AG09309 (cell line): ENCODE data around the gene PRKAG1.

Source experiments
- DNase-seq: peaks from one replicate; pipeline ENCODE4 v3.0.0-alpha.2; 2010; ENCODE audit warnings: low read depth
- H3K4me3 ChIP-seq: 2 replicates; pipeline ENCODE4 v1.5.1; 2011; ENCODE audit warnings: mild to moderate bottlenecking, low read depth, low read length, moderate library complexity; ENCODE audit not compliant: control insufficient read depth
- TF ChIP-seq, protein P1 (sequence below): IDR thresholded peaks from 2 replicates; pipeline ENCODE4 v1.5.1; 2011; ENCODE audit warnings: mild to moderate bottlenecking, low read depth, low read length, inconsistent platforms; ENCODE audit not compliant: insufficient read depth, control insufficient read depth; ENCODE audit errors: missing control alignments

Gene PRKAG1

DNA sequence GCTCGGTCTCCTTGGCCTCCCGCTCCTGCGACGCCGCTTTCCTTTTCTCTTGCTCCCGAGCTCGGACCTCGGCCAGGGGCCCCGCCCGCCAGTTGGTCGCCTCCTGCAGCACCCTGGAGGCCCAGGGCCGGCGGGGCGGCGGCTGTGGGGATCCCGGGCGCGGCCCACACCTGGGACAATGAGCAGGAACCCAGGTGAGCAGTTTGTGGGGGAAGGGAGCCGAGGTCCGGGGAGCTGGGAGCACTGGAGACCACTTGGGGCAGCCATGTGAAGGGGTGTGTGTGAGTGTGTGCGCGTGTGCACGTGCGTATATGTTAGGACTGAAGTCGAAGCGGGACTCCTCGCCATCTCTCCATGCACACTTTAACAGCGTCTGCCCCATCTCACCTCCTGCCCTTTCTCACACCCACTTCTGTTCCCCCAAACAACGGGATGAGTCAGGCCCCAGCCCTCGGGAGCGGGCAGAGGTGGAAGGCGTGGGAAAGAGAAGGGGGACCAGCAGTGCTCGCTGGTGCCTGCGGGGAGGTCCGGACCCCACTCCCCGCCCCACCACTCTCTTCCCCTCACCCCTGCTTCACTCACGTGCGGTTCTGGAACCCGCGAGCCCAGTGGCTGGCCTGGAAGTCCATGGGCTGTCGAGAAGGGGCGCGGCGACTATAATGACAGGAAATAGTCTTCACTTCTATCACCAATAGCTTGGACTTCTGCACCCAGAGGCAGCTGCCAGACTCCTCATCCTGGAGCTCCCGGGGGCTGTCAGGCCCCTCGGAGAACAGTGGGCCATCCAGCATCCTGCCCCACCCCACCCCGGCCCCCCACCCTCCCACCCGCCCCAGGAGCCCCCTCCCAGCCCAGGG, 19.9 kb downstream of the PRKAG1 start:
- H3K4me3 ChIP-seq, result peak overlapping the region; percentile 31
- DNase-seq, result no peak
- TF ChIP-seq, protein P1, sequence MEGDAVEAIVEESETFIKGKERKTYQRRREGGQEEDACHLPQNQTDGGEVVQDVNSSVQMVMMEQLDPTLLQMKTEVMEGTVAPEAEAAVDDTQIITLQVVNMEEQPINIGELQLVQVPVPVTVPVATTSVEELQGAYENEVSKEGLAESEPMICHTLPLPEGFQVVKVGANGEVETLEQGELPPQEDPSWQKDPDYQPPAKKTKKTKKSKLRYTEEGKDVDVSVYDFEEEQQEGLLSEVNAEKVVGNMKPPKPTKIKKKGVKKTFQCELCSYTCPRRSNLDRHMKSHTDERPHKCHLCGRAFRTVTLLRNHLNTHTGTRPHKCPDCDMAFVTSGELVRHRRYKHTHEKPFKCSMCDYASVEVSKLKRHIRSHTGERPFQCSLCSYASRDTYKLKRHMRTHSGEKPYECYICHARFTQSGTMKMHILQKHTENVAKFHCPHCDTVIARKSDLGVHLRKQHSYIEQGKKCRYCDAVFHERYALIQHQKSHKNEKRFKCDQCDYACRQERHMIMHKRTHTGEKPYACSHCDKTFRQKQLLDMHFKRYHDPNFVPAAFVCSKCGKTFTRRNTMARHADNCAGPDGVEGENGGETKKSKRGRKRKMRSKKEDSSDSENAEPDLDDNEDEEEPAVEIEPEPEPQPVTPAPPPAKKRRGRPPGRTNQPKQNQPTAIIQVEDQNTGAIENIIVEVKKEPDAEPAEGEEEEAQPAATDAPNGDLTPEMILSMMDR, result no peak

DNA sequence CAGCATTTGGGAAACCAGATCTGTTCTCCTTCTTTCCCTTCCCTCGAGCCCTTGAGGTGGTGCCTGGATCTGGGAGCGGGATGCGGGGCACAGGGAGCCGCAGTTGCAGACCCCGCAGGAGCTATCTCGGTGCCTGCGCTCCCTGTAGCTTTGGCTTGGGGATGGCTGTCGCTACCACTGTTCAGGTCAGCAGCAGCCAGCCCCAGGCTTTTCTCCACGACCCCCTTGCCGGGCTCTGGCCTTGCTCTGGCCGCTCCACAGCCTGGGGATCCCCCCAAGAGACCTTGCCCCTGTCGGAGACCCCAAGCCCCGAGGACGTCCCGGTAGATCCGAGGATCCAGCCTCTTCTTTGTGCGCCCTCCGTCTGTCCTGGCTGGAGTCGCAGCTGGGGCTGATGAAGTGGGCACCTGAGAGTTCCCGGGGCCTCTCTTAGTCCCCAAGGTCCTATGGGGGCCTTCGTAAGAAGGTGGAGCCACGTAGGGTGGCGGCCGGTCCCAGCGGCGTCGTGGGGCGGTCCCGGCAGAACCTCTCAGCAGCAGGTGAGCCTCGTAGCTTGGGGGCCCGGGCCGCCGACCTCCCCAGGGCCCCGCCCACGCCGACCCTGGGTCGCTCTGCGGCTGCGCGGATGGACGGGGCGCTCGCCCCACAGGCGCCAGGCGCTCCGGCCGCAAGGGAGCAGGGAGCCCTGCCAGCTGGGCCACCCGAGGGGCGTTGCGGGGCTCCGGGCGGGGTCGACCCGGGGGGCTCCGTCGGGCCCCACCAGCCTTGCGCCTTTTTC, 20.7 kb downstream of the PRKAG1 start:
- TF ChIP-seq, protein P1, result no peak
- no peak for DNase-seq
- H3K4me3 ChIP-seq, result peak overlapping the region; percentile 31

DNA sequence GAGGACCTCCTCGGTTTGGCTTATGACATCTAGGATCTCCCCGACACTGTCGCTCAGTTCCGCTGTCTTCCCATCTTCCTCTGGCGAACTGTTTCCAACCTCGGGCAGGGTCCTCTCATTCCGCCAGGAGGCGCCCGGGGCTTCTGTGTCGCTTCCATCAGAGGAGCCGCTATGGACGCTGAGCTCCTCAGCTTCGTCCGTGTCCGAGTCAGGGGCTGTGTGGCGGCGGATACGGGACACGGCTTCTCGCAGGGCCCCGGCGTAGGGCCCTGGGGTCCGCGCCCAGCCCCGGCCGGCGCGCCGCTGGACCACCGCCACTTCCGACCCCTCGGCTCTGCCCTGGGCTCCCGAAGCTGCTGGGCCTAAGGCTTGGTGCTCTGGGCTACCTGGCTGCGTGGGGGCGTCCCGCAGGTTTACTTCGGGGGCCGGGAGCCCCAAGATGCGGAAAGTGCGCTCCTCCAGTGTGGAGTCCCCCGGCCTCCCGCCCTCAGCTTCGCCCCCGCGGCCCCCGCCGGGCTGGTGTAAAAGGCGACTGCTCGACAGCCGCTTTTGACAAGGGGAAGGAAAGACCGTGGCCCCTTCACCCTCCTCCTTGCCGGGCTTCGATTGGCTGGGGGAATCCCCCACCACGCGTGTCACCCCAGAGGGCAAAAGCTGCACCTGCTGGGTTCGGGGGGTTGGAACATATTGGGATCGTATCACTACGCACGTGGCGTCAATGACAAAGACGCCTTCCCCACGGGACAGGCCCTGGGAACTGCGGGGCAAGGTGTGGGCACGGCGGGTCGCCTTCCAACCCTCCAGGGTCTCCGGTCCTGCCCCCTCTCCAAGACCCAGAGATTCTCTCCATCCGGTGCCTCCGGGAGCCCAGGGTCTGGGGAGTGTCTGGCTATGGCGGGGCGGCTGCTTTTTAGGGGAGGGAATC, 21.5 kb downstream of the PRKAG1 start:
- no peak overlapping the region; the same call in 1 of the 2 replicates for H3K4me3 ChIP-seq
- DNase-seq, result no peak
- TF ChIP-seq, protein P1, result peak; percentile 77

DNA sequence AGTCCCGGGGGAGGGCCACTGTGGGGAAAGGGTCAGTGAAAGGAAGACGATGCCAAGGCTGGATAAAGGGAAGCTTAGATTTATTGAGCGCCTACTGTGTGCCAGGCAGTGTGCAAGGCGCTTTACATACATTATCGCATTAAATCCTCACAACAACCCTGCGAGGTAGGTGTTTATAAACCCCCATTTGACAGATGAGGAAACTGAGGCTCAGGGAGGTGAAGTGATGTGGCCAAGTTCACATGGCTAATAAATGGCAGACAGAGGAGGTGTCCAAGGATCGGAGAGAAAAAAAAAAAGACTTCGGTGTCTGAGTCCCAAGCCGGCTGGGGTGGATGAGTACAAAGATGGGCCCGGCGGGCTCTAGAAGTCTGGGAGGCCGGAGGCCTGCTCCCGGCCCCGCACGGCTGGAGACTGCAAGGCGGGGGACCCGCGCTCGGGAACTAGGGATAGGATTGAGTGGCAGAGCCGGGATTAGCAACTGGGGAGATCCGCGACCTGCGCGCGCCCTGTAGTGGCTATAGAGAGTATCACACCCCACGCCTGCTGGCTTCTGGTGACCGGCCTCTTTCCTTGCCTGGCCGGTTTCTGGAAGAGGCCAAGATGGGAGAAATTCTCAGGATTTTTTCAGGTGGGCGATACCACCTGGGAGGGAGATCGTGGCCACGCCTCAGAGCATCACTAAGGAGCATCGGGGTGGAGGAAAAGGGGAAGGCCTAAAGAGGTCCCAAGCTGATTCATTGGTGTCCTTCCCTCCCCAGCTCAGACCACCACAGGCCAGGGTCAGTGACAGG, 23.3 kb downstream of the PRKAG1 start:
- no peak for DNase-seq
- peak overlapping the region; percentile 27 for H3K4me3 ChIP-seq
- TF ChIP-seq, protein P1, result peak; percentile 80

DNA sequence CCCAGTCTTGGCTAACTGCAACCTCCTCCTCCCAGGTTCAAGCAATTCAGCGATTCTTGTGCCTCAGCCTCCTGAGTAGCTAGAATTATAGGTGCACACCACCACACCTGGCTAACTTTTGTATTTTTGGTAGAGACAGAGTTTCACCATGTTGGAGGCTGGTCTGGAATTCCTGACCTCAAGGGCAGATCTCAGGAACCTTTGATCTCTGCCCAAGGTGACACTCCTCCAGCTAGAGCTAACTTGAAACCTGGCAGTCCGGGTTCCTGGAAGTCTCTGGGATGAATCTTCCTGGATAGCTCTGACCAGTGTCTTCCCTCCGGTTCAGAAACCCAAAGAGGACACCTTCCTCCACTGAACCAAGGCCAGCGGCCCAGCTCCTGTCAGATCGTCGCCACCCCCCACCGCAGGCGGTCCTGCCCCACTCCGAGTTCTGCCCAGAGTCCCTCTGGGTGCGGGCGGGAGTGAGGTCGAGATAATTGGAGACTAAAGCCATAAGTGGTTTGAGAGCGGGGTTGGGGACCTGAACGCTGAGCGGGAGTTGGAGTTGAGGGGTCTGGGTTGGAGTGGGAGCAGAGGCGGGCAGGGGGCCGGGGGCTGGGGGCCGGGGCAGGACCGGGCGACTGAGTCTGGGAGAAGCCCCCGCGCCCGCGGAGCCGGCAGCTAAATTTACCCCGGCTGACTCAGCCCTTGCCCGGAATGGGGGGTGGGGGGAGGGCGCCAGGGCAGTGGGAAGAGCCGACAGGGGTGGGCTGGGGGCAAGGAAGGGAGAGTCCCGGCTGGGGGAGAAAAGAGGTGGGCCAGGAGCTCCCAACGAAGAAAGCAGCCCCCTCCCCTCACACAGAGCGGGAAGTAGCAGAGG, 24.1 kb downstream of the PRKAG1 start:
- TF ChIP-seq, protein P1, result no peak
- no peak overlapping the region for H3K4me3 ChIP-seq
- DNase-seq, result no peak
